Tibial nerve (tissue), 4 donors: ENCODE measurements around the gene OPALIN.

ENCODE experiments used
- CTCF ChIP-seq, 5 experiments: fragments of 200-600 bp in 3 of 5; fragments of 450-650 bp in 2 of 5; sonication (generic) in 3 of 5; IDR thresholded peaks; one replicate each; pipeline ENCODE4 v1.5.1; 2016 to 2019; ENCODE audit warnings: antibody characterized with exemption in 5 of 5, mild to moderate bottlenecking in 3 of 5, moderate library complexity in 2 of 5
- EP300 ChIP-seq, 2 donors: sonication (generic); formaldehyde crosslinking; IDR thresholded peaks; one replicate each; pipeline ENCODE4 v1.6.1; 2017; ENCODE audit warnings: antibody characterized with exemption in 2 of 2, mild to moderate bottlenecking in 1 of 2
- POLR2A ChIP-seq, 2 donors: fragments of 450-650 bp; IDR thresholded peaks; one replicate each; pipeline ENCODE4 v1.6.1; 2017; ENCODE audit warnings: antibody characterized with exemption in 2 of 2, mild to moderate bottlenecking in 2 of 2, moderate library complexity in 2 of 2

- TF ChIP-seq CTCF (IDR thresholded peaks at IDR 0.05): no peak
- no peak for TF ChIP-seq POLR2A (IDR thresholded peaks at IDR 0.05)
- TF ChIP-seq EP300 (IDR thresholded peaks at IDR 0.05): no peak
These were observed 47.6 kb downstream of the OPALIN start for GRCh38 chr10:96311180-96311715.
